Activated B cell treated with CpG ODN at 0.5 μM for 24 hours (primary cell): ENCODE measurements around the gene ATL1. TPM values are rescaled to one million over a fixed set of nuclear protein-coding genes. Genes with fewer than 3 reads are reported as not detected.
"Not testable (repeated sequence)": the region's sequence is repeated elsewhere in the genome, so short reads cannot be mapped to it uniquely, and the experiment has no call there.

Experiments
- ATAC-seq: fragments of 200-7000 bp; cut with Tn5 transposase; one replicate; pipeline ENCODE4 v1.10.0; 2021; ENCODE audit warnings: low read depth, mild to moderate bottlenecking, moderate library complexity
- CTCF ChIA-PET: fragments of 350-600 bp; sonication (Branson Sonifier 250); formaldehyde crosslinking; loops from one replicate; lab custom pipeline; 2021; ENCODE audit warnings: antibody characterized with exemption; lab: Charles Lee
- POLR2A ChIA-PET: fragments of 350-600 bp; sonication (Branson Sonifier 250); formaldehyde crosslinking; loops from one replicate; lab custom pipeline; 2021; ENCODE audit warnings: antibody characterized with exemption; lab: Charles Lee
- DNase-seq: peaks from one replicate; pipeline ENCODE4 v3.0.0; 2022
- H3K27ac Mint-ChIP-seq: one replicate; pipeline ENCODE4 v1.8.0; 2020; ENCODE audit warnings: mixed read lengths
- H3K27me3 Mint-ChIP-seq: one replicate; pipeline ENCODE4 v1.8.0; 2021; ENCODE audit warnings: mixed read lengths
- H3K36me3 Mint-ChIP-seq: one replicate; pipeline ENCODE4 v1.8.0; 2021; ENCODE audit warnings: low read depth, mixed read lengths
- H3K4me1 Mint-ChIP-seq: one replicate; pipeline ENCODE4 v1.8.0; 2021; ENCODE audit warnings: mixed read lengths
- H3K4me3 Mint-ChIP-seq: one replicate; pipeline ENCODE4 v1.8.0; 2020; ENCODE audit warnings: mild to moderate bottlenecking, mixed read lengths
- H3K9me3 Mint-ChIP-seq: one replicate; pipeline ENCODE4 v1.8.0; 2020; ENCODE audit warnings: mixed read lengths
- intact Hi-C: fragments of 100-400 bp; cut with micrococcal nuclease; formaldehyde crosslinking; loops from one replicate; pipeline ENCODE4 v1.15.1; 2024
- total RNA-seq: library from RNA; stranded (reverse); gene quantifications from 2 replicates; pipeline ENCODE4 v1.2.3, GENCODE V29; 2022
- TF ChIP-seq, protein P1 (sequence below): fragments of 200-600 bp; IDR thresholded peaks from one replicate; pipeline ENCODE4 v1.8.0; 2022; ENCODE audit warnings: antibody characterized with exemption, mild to moderate bottlenecking

The ATL1 gene
- total RNA-seq, 1 donor from 2014 or later: 0.49 TPM

DNA sequence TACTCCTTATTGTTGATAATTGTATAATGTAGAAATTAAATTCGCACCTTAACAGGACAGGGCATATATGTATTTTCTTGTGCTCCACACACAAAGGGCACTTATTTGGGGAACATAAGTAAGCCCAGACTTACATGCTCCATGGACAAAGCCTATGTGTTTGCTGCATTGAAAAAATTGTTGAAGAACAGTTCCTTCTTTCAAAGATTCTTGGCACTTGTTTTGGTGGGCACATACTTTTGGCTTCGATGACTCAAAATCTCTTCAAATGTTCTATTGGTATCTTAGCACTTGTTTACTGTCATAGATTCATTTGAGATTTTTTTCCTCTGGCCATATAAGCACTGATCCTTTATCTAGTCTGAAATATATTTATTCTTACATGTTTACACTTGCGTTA, 26.1 kb upstream of the ATL1 start:
- TF ChIP-seq, protein P1, sequence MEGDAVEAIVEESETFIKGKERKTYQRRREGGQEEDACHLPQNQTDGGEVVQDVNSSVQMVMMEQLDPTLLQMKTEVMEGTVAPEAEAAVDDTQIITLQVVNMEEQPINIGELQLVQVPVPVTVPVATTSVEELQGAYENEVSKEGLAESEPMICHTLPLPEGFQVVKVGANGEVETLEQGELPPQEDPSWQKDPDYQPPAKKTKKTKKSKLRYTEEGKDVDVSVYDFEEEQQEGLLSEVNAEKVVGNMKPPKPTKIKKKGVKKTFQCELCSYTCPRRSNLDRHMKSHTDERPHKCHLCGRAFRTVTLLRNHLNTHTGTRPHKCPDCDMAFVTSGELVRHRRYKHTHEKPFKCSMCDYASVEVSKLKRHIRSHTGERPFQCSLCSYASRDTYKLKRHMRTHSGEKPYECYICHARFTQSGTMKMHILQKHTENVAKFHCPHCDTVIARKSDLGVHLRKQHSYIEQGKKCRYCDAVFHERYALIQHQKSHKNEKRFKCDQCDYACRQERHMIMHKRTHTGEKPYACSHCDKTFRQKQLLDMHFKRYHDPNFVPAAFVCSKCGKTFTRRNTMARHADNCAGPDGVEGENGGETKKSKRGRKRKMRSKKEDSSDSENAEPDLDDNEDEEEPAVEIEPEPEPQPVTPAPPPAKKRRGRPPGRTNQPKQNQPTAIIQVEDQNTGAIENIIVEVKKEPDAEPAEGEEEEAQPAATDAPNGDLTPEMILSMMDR: no peak
- CTCF ChIA-PET: interaction anchor here (1.2 to 2.8 kb wide), 3 partner anchors 10 to 213 kb away, joined by 3 to 26 read pairs (median 3); no protein-coding TSS in a partner anchor
- intact Hi-C loops: loop anchor here (2.0 to 10.0 kb wide), 5 partner anchors 221 to 1072 kb away; partner anchors contain the start of genes DMAC2L, KLHDC2, L2HGDH and LRR1
- no peak for DNase-seq
- no peak overlapping the region for H3K4me3 Mint-ChIP-seq
- peaks cover 5% of the 10 kb centered on the region for H3K9me3 Mint-ChIP-seq
- peaks cover 8% of the 10 kb centered on the region for H3K36me3 Mint-ChIP-seq
- ATAC-seq: no peak
- H3K4me1 Mint-ChIP-seq: peaks cover 42% of the 10 kb centered on the region
- no peak overlapping the region for H3K27ac Mint-ChIP-seq
- POLR2A ChIA-PET: interaction anchor here (0.7 to 2.6 kb wide), 2 partner anchors 110 to 222 kb away, joined by 5 to 16 read pairs; partner anchors contain the start of genes DMAC2L and L2HGDH
- H3K27me3 Mint-ChIP-seq: no peaks in the 10 kb centered on the region

DNA sequence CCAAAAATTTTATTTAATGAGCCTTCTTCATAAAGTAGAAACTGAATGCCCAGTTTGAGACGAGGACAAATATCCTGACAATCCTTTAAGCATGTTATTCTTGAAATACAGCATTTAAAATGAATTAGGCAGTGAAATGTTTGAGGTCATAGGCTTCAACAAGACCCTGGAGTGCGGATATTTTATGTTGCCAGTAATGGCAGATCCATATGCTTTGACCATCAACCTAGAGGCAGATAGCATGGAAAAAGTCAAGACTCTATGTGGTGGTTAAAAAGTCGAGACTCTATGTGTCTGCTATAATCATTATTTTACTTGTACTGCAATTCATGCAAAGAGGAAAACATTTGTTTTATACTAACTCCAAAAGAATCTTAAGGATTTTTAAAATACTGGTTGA, 25.5 kb upstream of the ATL1 start:
- ChIA-PET CTCF (interaction anchor here (1.1 kb wide), 1 partner anchor 192 kb away, joined by 3 read pairs; no protein-coding TSS in a partner anchor), POLR2A (no interaction called here)
- no peak overlapping the region for H3K4me3 Mint-ChIP-seq
- TF ChIP-seq, protein P1: no peak
- H3K27ac Mint-ChIP-seq: no peak overlapping the region
- peaks cover 36% of the 10 kb centered on the region for H3K4me1 Mint-ChIP-seq
- peaks cover 3% of the 10 kb centered on the region for H3K36me3 Mint-ChIP-seq
- no peak for ATAC-seq
- intact Hi-C loops: loop anchor here (5.0 to 10.0 kb wide), 4 partner anchors 490 to 1072 kb away; partner anchors contain the start of genes KLHDC2 and LRR1
- H3K27me3 Mint-ChIP-seq: no peaks in the 10 kb centered on the region
- DNase-seq: no peak
- H3K9me3 Mint-ChIP-seq: peaks cover 5% of the 10 kb centered on the region

DNA sequence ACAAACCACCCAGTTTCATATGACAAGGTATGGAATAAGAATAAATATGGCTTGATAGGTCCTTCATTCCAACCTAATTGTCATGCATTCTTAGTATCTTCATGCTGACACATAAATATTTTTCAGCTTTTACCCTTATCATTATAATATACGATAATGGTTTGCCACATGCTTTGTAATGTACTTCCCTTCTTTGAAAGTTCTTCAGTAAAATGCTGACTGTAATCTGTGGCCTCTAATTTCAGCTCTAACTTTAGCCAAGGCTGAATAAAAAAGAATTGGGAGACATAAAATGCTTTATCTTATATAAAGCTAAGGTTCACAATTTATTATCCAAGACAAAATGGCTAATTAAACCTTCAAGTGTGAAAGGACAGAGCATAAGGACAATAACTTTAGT, 24.9 kb upstream of the ATL1 start:
- TF ChIP-seq, protein P1: no peak
- intact Hi-C loops: loop anchor here (5.0 to 10.0 kb wide), 4 partner anchors 490 to 1073 kb away; partner anchors contain the start of genes KLHDC2 and LRR1
- Mint-ChIP-seq H3K27me3 (no peaks in the 10 kb centered on the region), H3K36me3 (peaks cover 3% of the 10 kb centered on the region), H3K4me3 (no peak overlapping the region), H3K4me1 (peaks cover 30% of the 10 kb centered on the region), H3K27ac (no peak overlapping the region), H3K9me3 (peaks cover 5% of the 10 kb centered on the region)
- DNase-seq (no peak), ATAC-seq (no peak)
- POLR2A ChIA-PET: no interaction called here
- CTCF ChIA-PET: interaction anchor here (1.1 kb wide), 1 partner anchor 193 kb away, joined by 3 read pairs; no protein-coding TSS in a partner anchor

DNA sequence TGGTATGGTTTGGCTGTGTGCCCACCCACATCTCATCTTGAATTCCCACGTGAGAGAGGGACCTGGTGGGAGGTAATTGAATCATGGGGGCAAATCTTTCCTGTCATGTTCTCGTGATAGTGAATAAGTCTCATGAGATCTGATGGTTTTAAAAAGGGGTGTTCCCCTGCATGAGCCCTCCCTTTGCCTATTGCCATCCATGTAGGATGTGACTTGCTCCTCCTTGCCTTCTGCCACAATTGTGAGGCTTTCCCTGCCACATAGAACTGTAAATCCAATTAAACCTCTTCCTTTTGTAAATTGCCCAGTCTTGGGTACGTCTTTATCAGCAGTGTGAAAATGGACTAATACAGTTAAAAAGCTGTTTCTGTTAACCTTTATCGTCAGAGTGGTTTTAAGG, 21.9 kb upstream of the ATL1 start:
- H3K36me3 Mint-ChIP-seq, H3K4me3 Mint-ChIP-seq, H3K9me3 Mint-ChIP-seq, DNase-seq, H3K27me3 Mint-ChIP-seq, ATAC-seq, CTCF ChIA-PET, H3K27ac Mint-ChIP-seq, POLR2A ChIA-PET: not testable (repeated sequence)
- intact Hi-C loops: loop anchor here (10.0 kb wide), 2 partner anchors 493 to 943 kb away; partner anchors contain the start of gene LRR1
- peaks cover 15% of the 10 kb centered on the region for H3K4me1 Mint-ChIP-seq

DNA sequence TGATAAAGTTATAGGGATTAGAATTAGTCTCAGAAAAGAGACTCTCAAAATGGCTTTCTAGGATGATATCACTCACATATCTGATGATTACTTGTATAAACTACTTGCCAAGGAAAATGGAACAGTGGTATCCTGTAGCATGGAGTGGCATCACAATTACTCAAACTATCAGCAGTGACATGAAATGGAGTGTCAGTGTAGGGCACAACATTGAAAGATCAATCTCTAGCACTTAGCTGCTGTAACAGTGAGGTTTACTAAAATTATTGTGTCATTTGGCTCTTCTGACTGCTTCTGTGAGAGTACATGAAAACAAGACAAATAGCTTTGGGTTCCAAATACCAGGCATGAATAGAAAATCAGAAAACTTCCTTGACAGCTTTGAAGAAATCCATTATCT, 20.9 kb upstream of the ATL1 start:
- Mint-ChIP-seq H3K36me3 (peaks cover 3% of the 10 kb centered on the region), H3K27ac (no peak overlapping the region), H3K27me3 (no peaks in the 10 kb centered on the region), H3K9me3 (peaks cover 5% of the 10 kb centered on the region), H3K4me3 (no peak overlapping the region), H3K4me1 (peaks cover 8% of the 10 kb centered on the region)
- TF ChIP-seq, protein P1: no peak
- ATAC-seq (no peak), DNase-seq (no peak)
- intact Hi-C loops: loop anchor here (10.0 kb wide), 2 partner anchors 494 to 944 kb away; partner anchors contain the start of gene LRR1
- POLR2A ChIA-PET: no interaction called here
- CTCF ChIA-PET: interaction anchor here (0.7 to 1.9 kb wide), 2 partner anchors 170 to 237 kb away, joined by 5 to 6 read pairs; no protein-coding TSS in a partner anchor
